Sigmoid colon (tissue), 7 donors: Measurements from ENCODE around the gene EFHD2. TPM values are rescaled to one million over a fixed set of nuclear protein-coding genes. Genes with fewer than 3 reads are reported as not detected.
"Not testable (repeated sequence)": the region's sequence is repeated elsewhere in the genome, so short reads cannot be mapped to it uniquely, and the experiment has no call there.

ENCODE experiments used
- DNase-seq: peaks from one replicate; pipeline ENCODE4 v3.0.0-alpha.2; 2019
- H3K27ac ChIP-seq, 4 donors: fragments of 200-600 bp; sonication (generic); one replicate each; pipeline ENCODE4 v1.5.1; 2016 to 2019; ENCODE audit warnings: mild to moderate bottlenecking in 1 of 4
- H3K27me3 ChIP-seq, 3 donors: fragments of 200-600 bp; sonication (generic); one replicate each; pipeline ENCODE4 v1.5.1; 2019; ENCODE audit warnings: mild to moderate bottlenecking in 1 of 3
- H3K36me3 ChIP-seq, 4 donors: fragments of 200-600 bp; sonication (generic); one replicate each; pipeline ENCODE4 v1.5.1; 2016 to 2019
- H3K4me1 ChIP-seq, 4 donors: fragments of 200-600 bp; sonication (generic); one replicate each; pipeline ENCODE4 v1.5.1; 2017 to 2019
- H3K4me3 ChIP-seq, 4 donors: fragments of 200-600 bp; sonication (generic); one replicate each; pipeline ENCODE4 v1.5.1; 2017 to 2019; ENCODE audit warnings: mild to moderate bottlenecking in 2 of 4, moderate library complexity in 1 of 4
- H3K9me3 ChIP-seq, 4 donors: fragments of 200-600 bp in 3 of 4; sonication (generic) in 3 of 4; one replicate each; pipeline versions ENCODE4 v1.5.1 to v1.6.1; 2013 to 2019
- CTCF ChIP-seq, 4 experiments: fragments of 450-650 bp in 3 of 4; fragments of 200-600 bp in 1 of 4; IDR thresholded peaks; one replicate each; pipeline ENCODE4 v1.5.1; 2016 to 2019; ENCODE audit warnings: antibody characterized with exemption in 4 of 4, mild to moderate bottlenecking in 3 of 4, moderate library complexity in 2 of 4
- EP300 ChIP-seq, 4 donors: sonication (generic); formaldehyde crosslinking; IDR thresholded peaks; one replicate each; pipeline ENCODE4 v1.6.1; 2017; ENCODE audit warnings: antibody characterized with exemption in 4 of 4
- POLR2A ChIP-seq, 2 donors: fragments of 450-650 bp; IDR thresholded peaks; one replicate each; pipeline ENCODE4 v1.6.1; 2016; ENCODE audit warnings: antibody characterized with exemption in 2 of 2, mild to moderate bottlenecking in 2 of 2, moderate library complexity in 2 of 2
- POLR2AphosphoS5 ChIP-seq, 4 donors: sonication (generic); formaldehyde crosslinking; IDR thresholded peaks; one replicate each; pipeline ENCODE4 v1.6.1; 2017; ENCODE audit warnings: antibody characterized with exemption in 4 of 4
- WGBS, 2 donors: extraction: QIAGEN DNeasy Blood & Tissue Kit; methylation state at CpG; one replicate each; pipeline ENCODE4 v1.1.7; 2013; 5-methylcytosine and 5-hydroxymethylcytosine counted together
- intact Hi-C: fragments of 100-400 bp; cut with DNase I; formaldehyde crosslinking; loops from one replicate; pipeline ENCODE4 v1.15.1; 2023
- polyA plus RNA-seq, 3 donors: library from polyadenylated mRNA; stranded (reverse); fragments of 200-250 nt; gene quantifications; one replicate each; pipeline ENCODE4 v1.2.3, GENCODE V29; 2013
- total RNA-seq, 4 donors: library from RNA; depleted of rRNA; stranded (reverse); fragments of >200 nt; gene quantifications; one replicate each; pipeline ENCODE4 v1.1.0, GENCODE V29; 2016
- donor health status: healthy with polysubstance abuse.
- donor health status: Bipolar disorder and iron deficiency.
- donor health status: healthy.

EFHD2 gene
- total and polyA plus RNA-seq, 7 donors, result 32.7 to 181 (median 47.4) TPM

DNA sequence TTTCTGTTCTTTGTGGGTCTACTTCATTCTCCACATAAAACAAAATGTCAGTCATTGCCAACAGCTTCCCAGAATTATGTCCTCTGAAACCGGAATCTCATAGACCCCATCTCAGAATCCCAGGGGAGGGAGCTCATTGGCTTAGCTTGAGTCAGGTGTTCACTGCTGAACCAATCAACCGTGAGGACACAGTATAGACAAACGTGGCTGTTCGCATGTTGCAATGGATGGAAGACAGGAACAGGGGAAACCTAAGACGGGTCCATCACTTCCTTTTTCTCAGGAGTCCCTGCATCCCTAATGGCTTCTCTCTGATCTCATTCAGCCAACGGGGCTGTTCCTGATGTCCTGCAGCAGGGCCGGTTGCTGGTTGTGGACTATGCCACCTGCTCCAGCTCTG lies 56.0 kb downstream of the EFHD2 start:
- Histone ChIP-seq H3K4me1 (peaks cover 0 to 7% (median 0%) of the 10 kb centered on the region in 4 donors), H3K36me3 (no peaks in the 10 kb centered on the region), H3K27me3 (no peaks in the 10 kb centered on the region), H3K4me3 (no peak overlapping the region), H3K27ac (no peak overlapping the region), H3K9me3 (no peaks in the 10 kb centered on the region)
- 74 to 83% methylated on average over 7 of the region's 7 CpGs for WGBS, 2 donors
- TF ChIP-seq POLR2AphosphoS5 (IDR thresholded peaks at IDR 0.05) (no peak), POLR2A (IDR thresholded peaks at IDR 0.05) (no peak)
- intact Hi-C loops, result no loop called here
- no peak for DNase-seq

DNA sequence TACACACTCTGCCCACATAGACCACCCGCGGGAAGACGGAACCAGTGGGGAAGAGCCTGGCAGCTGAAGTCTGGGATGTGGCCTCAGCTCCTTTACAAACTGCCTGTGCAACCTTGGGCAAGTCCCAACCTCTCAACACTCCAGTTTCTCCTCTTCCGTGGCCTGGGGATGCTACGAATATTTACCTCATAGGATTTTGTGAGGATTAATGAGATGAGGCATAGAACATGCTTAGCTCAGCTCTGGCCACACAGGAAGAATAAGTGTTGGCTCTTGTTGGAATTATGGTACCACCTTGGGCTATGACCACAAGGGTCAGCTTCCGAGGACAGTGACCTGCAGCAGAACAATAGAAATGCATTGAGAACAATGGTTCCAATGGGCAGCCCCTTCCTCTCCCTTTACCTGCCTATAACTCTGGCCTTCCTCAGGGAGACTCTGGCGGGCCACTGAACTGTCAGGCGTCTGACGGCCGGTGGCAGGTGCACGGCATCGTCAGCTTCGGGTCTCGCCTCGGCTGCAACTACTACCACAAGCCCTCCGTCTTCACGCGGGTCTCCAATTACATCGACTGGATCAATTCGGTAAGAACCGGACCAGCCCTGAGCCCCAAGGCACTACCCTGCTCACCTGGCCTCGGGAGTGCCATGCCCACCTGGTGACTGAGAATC lies 57.4 kb downstream of the EFHD2 start:
- H3K4me3 ChIP-seq, DNase-seq, H3K4me1 ChIP-seq, intact Hi-C loops, H3K9me3 ChIP-seq, H3K36me3 ChIP-seq, H3K27ac ChIP-seq, H3K27me3 ChIP-seq: not testable (repeated sequence)
- 93 to 97% methylated on average over 22 of the region's 22 CpGs for WGBS, 2 donors

DNA sequence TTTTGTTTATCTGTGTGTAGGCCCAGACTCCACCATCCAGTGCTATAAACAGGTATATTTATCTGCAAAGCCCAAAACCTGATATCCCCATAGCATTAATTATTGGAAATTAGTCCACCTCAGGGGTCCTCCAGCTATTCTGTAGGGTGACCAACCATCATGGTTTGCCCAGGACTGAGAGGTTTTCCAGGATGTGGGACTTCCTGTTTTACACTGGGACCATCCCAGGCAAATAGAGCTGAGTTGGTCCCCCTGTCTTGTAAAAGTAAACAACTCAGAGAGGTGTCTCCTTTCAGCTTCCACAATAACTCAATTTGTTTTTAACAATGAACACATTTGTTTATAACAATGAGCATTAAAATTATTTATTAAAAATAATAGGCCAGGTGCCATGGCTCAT lies 58.5 kb downstream of the EFHD2 start:
- DNase-seq, result no peak
- Histone ChIP-seq H3K27me3 (no peaks in the 10 kb centered on the region), H3K9me3 (no peaks in the 10 kb centered on the region), H3K36me3 (no peaks in the 10 kb centered on the region), H3K27ac (no peak overlapping the region), H3K4me1 (peaks cover 0 to 7% (median 0%) of the 10 kb centered on the region in 4 donors), H3K4me3 (no peak overlapping the region)
- intact Hi-C loops, result no loop called here
- TF ChIP-seq EP300 (IDR thresholded peaks at IDR 0.05) (no peak), CTCF (IDR thresholded peaks at IDR 0.05) (no peak), POLR2AphosphoS5 (IDR thresholded peaks at IDR 0.05) (no peak)

DNA sequence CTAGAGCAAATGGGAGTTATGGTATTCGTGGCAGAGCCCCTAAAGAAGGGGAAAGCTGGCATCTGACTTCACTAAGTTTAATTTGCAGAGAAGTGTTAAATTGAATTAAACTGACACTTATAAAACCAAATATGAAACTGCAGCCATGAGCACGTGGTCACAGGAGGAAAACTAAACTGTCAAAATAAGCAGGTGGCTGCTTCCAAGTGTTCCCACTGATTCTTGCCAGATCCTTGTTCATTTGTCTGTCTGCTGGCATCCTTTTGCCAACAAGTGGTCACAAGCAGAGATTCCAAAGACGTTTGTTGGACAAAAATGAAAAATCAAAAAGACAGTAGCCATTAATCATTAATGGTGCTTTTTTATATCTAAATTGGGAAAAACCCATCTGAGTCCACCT lies 59.7 kb downstream of the EFHD2 start:
- Histone ChIP-seq H3K4me3 (no peak overlapping the region), H3K36me3 (no peaks in the 10 kb centered on the region), H3K9me3 (no peaks in the 10 kb centered on the region), H3K27me3 (no peaks in the 10 kb centered on the region), H3K27ac (no peak overlapping the region), H3K4me1 (peaks cover 0 to 7% (median 0%) of the 10 kb centered on the region in 4 donors)
- DNase-seq, result no peak
- intact Hi-C loops, result no loop called here
- WGBS, 2 donors, result 62 to 63% methylated on average over 3 of the region's 3 CpGs
- TF ChIP-seq CTCF (IDR thresholded peaks at IDR 0.05), result no peak
- TF ChIP-seq POLR2A (IDR thresholded peaks at IDR 0.05), result no peak
- TF ChIP-seq POLR2AphosphoS5 (IDR thresholded peaks at IDR 0.05), result no peak
- TF ChIP-seq EP300 (IDR thresholded peaks at IDR 0.05), result no peak

DNA sequence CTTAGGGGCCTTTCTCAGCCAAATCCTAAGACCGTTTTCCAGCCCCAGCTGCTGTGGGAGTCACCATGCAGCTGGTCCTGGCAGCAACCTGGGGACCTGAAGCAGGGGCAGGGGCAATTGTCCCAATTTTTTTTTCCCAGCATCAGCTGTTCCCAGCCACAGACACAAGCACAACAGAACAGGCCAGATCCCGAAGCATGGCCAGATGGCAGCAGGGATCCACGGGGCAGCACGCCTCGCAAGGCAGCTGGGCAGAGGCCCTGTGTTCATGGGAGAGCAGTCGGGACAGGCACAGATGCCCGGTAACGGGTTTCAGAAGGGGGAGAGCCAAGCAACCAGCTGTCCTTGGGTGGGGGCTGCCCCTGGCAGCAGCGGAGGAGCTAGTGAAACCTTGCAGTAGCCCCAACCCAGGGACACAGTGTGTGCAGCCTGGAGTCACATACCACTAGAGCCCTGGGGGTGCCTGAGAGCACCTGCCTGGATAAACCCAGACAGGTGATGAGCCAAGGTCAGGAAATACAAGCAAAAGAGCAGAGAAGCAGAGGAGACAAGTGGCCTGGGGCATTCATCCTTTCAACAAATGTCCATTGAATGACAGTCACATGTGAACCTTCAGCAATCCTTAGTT lies 60.2 kb downstream of the EFHD2 start:
- DNase-seq, H3K9me3 ChIP-seq, H3K4me3 ChIP-seq, H3K36me3 ChIP-seq, H3K27me3 ChIP-seq, H3K27ac ChIP-seq, intact Hi-C loops, H3K4me1 ChIP-seq: not testable (repeated sequence)
- 84 to 93% methylated on average over 9 of the region's 9 CpGs for WGBS, 2 donors

DNA sequence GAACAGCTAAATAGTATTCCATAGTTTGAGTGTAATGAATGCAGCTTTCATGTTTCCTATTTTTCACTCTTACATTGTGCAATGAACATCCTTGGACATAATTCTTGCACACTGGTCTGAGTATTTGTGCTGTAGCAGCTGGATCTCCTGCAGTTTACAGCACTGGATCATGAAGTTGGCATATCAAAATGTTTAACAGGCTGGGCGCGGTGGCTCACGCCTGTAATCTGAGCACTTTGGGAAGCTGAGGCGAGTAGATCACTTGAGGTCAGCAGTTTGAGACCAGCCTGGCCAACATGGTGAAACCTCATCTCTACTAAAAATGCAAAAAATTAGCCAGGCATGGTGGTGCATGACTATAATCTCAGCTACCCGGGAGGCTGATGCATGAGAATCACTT lies 61.4 kb downstream of the EFHD2 start:
- WGBS, 2 donors, result 78 to 92% methylated on average over 5 of the region's 5 CpGs
- DNase-seq, H3K4me1 ChIP-seq, H3K27me3 ChIP-seq, H3K27ac ChIP-seq, H3K36me3 ChIP-seq, H3K4me3 ChIP-seq, H3K9me3 ChIP-seq, intact Hi-C loops: not testable (repeated sequence)

GRCh38 chr1:15471723-15472122 lies 62.0 kb downstream of the EFHD2 start:
- H3K27me3 ChIP-seq, DNase-seq, H3K9me3 ChIP-seq, intact Hi-C loops, H3K27ac ChIP-seq, H3K36me3 ChIP-seq, H3K4me1 ChIP-seq, H3K4me3 ChIP-seq: not testable (repeated sequence)
- 86% methylated on average over 6 of the region's 6 CpGs for WGBS, 2 donors
